ENCODE results near the gene CKAP2L.
"Not testable (repeated sequence)": the region's sequence is repeated elsewhere in the genome, so short reads cannot be mapped to it uniquely, and the experiment has no call there.

CKAP2L gene

DNA sequence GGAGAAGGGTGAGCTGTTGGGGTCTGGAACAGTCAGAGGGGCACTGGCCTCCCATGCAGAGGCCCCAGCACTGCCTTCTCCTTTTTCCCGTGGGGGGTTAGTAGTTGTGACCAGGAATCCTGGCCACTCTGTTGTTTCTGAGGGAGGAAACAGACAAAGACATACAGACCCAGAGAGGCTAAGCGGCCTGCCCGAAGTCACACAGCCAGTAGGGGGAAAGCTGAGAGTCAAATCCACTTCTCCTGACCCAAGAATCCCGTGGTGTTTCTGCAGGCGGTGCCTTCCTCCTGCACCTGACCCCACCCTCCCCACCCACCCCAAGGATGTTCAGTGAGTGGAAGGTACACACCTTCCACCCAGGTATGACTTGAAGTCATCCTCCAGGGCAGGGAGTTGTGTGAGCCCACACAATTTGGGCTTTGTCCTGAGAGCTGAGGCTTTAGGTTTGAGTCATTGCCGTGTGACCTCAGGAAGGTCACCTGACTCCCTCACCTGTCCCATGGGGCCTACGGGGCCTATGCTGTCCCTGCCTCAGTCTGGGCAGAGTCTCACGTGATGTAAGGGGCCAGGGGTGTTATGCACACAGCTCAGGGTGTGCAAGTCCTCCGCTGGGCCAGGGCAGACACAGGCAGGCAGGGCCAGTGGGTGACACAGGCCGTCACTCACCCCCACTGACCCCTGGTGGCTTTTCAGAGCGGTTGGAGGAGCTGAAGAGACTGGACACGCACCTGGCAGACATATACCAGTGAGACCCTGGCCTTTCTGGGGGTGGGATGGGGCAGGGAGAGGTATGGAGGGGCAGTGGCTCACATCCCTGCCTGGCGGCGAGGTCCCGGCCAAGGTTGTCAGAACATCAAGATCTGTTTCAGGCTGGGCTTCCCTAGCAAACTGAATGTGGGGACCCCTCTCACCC lies 38.6 kb downstream of the CKAP2L start:
- no peak for DNase-seq

DNA sequence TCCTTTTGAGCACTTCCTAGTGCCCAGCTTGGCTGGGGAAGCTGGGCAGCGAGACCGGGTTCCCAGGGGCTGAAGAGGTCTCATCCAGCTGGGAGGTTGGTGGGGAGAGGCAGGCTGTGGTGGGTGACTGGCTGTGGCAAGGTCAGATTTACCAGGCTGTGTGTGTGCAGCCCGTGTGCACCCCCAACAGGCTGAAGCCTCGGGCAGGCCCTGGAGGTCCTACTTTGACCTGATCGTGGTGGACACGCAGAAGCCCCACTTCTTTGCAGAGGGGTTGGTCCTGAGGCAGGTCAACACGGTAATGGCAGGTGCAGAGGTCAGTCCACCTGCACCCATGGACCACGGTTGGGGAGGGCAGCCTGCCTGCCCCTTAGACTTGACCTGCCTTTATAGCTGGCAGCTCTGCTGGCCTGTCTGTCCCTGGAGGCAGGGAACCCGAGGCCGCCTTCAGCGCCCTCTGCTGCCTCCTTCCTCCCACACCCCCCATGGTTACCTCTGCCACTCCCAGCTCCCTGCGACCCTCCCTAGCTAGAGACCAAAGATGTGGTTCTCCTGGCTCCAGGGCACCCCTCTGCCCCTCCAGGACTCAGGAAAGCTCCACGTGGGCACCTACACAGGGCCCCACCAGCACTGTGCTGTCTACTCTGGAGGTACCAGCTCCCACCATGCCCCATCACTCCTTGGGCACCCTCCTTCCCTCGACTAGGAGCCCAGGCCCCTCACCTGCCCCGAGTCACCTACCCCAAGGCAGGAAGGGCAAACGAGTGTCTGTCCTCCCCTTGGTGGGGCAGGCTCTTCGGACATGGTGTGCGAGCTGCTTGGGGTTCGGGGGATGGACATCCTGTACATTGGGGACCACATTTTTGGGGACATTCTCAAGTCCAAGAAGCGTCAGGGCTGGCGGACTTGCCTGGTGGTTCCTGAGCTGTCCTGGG lies 39.6 kb downstream of the CKAP2L start:
- no peak for DNase-seq

DNA sequence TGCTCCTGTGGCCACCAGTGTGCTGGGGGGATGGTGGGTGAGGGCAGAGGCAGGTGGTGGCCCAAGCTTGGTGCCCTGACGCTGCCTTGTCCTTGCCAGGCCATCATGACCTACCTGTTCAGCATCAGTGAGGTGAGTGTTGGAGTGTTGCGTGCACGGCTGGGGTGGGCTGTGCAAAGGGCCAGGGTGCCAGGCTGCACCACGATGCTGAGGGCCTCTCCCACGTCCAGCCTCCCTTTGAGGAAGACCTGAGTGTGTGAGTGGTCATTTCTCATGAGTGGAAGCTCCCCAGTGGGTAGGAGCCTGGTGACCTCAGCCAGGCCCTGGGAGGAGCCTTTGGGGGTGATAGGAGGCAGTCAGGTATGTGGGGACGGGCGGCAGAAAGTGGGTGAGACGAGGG lies 40.4 kb downstream of the CKAP2L start:
- no peak for DNase-seq

DNA sequence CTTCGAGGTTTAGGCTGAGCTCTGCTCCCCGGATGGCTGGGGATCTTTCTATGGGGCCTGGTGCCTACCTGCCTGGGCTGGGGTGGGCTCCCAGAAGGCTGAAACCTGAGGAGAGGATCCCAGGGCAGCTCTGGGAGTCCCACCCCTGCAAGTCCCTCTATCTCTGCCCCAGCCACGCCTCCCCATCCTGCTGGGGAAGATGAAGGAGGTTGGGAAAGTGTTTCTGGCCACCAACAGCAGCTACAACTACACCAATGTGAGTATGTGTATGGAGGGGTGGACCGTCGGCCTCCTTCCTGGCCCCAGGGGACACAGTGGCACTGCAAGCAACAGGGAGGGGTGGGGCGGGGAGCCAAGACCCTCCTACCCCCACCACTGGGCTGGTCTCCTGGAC lies 40.9 kb downstream of the CKAP2L start:
- DNase-seq, result no peak

DNA sequence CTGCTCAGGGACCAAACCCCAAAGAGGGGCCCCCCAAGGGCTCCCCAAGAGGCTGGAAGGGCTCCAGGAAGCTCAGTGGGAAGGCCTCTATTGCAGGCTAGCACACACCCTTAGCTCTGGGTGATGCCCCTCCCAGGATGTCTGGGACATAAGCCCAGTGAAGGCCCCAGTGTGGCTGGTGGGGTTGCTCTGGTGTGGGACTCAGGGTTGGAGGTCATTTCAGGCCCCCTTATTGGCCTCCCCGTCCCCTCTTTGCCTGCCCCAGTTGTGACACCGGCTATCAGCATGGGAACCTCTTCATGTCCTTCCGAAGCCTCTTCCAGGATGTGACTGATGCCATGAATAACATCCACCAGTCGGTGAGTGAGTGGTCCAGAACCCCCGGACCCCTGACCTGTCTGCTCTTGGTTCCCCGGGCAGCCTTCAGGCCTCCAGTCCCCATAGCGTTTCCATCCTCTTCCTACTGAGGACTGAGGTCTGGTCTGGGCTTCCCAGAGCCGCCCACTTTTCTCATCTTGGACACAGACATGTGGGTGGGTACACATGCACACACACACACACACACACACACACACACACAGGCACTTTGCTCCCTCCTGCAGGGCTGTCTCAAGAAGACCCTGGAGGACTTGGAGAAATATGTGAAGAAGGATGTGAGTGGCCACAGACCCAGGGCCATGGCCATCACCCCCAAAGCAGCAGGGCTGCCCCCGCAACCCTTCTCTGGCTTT lies 41.4 kb downstream of the CKAP2L start:
- no peak for DNase-seq

DNA sequence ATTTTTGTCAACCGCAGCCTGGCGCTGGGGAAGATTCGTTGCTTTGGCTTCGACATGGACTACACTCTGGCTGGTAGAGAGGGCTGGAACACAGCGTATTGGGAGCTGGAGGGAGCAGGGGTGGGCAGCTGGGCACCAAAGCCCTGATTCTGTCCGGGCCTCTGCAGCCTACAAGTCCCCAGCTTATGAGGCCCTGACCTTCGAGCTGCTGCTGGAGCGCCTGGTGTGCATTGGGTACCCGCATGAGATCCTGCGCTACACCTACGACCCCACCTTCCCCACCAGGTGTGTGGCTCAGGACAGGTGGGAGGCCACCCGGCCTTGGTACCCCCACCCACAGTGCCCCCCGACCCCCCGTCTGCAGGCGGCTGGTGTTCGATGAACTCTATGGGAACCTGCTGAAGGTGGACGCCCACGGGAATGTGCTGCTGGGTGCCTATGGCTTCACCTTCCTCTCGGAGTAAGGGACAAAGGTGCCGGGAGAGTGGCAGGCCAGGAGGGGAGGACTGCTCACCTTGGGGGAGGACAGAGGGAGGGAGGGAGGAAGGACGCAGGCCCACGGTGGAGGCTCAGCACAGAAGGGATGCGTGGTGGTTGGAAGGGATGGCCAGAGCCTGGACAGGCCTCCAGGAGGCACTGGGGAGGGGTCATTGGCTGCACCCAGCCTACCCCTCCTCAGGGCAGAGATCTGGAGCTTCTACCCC lies 42.4 kb downstream of the CKAP2L start:
- DNase-seq, result no peak

DNA sequence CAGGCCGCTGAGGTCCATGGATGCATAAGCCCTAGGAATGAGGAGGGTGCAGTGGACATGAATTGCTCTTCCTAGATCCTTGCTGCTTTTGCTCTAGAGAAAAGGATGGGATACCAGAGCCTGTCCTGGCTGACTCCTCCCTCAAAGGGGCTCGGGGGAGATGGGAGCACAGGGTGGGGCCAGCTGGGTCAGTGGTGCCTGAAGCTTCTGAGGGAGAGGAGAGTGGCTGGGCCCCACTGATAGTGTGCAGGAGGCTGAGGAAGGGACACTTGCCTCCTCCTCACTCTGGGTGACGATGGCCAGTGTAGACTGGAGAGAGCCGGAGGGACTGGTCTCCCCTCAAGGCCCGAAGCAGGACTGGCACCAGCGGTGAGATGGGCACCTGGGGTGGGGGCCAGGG lies 43.6 kb downstream of the CKAP2L start, which contains the start of gene NT5DC4:
NT5DC4 (plus strand) TSS at position 236 of the 400 bp plus-strand sequence; CDS start at position 296, 60 bp downstream.
- no peak for DNase-seq

DNA sequence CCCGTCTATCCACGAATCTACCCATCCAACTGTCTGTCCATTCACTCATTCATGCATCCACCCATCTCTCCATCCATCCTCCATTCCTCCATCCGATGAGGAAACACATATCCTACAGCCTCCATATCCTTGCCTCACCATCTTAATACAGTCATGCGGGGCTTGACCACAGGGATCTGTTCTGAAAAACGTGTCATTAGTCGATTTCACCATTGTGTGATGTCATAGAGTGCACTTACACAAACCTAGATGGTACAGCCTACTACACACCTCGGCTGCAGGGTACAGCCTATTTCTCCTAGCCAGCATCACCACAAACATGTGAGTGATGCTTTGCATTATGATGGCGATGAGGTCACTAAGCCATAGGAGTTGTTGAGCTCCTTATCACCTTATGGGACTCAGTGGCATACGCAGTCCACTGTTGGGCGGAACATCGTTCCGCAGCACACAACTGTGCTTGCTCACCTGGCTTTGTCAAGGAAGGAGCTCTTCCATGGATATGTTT lies 45.5 kb downstream of the CKAP2L start:
- no peak for DNase-seq

DNA sequence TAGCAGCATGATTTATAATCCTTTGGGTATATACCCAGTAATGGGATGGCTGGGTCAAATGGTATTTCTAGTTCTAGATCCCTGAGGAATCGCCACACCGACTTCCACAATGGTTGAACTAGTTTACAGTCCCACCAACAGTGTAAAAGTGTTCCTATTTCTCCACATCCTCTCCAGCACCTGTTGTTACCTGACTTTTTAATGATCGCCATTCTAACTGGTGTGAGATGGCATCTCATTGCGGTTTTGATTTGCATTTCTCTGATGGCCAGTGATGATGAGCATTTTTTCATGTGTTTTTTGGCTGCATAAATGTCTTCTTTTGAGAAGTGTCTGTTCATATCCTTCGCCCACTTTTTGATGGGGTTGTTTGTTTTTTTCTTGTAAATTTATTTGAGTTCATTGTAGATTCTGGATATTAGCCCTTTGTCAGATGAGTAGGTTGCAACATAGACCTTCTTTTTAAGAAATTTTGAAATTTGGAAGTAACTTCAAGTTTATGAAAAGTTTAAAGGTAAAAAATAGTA lies 47.5 kb downstream of the CKAP2L start:
- DNase-seq, result not testable (repeated sequence)

DNA sequence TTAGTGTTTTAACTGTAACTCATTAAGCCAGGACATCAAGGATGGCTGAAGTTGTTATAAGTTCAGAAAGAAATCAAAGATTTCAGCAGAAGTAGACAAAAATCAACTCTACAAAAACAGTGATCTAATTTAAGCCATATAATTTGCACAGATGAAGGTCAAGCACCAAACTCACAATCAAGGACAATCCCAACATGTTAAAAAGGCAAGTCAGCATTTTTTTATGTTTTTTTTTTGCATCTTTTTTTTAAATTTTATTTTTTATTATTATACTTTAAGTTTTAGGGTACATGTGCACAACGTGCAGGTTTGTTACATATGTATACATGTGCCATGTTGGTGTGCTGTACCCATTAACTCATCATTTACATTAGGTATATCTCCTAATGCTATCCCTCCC lies 48.3 kb downstream of the CKAP2L start:
- DNase-seq, result not testable (repeated sequence)

DNA sequence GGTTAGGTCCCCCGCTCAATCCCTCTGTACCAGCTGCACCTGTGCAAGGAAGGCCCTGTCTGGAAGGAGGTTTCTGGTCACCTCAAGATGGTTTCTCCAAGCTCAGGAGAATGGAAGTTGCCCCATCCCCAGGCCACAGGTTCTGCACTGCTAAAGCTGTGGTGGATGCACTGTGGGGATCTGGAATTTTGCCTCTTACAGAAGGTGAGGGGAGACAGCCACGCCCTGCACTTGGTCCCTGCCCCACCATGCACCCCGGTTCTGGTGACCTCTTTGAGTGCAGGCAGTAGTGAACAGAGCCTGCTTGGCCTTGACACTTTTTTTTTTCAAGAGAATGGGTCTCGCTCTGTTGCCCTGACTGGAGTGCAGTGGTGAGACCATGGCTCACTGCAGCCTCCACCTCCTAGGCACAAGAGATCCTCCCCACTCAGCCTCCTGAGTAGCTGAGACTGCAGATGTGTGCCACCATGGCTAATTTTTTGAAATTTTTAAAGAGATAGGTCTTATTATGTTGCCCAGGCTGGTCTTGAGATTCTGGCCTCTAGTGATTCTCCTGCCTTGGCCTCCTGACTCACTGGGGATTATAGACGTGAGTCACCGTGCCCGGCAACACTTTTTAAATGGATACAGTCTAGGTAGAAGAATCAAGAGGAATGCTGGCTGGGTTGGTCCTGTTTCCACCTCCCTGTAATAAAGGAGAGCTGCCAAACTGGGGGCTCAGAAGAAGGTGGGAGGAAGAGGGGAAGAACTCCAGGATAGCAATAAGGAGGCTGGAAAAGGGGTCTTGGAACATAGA lies 49.4 kb downstream of the CKAP2L start:
- DNase-seq, result no peak

DNA sequence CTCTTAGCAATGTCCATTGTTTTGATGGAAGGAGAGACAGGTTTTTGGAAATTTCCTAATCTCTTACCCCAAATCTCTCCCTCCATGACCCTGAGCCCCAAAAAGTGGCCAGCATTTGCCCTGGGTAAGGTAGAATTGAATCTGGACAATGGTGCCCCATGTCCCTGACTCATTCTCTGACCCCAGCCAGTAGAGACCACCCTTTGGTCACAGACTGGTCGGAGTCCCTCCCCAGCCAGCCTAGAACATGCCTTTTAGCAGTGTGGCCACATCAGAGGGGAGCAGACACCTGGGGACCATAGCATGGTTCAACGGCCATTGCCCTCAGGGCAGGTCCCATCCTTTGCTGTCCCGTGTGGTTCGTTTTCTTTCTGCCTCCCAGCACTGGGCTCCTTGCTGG lies 50.1 kb downstream of the CKAP2L start:
- DNase-seq, result no peak

DNA sequence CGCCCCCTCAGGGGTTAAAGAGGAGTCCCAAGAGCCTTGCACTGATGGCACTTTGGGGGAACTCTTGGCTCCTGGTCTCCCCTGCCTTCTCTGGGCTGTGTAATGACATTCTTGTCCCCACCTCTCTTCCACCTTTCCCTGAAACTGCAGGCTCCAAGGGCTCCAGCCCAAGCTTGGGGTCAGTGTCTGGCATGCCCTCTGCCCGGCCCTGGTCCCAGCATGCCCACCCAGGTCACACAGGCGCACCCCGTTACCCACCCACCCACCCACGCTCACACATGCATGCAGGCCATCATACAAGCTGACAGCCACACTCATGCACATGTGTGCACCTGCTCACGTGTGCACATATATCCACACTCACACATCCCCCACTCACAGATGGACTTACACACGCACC lies 50.5 kb downstream of the CKAP2L start:
- no peak for DNase-seq

DNA sequence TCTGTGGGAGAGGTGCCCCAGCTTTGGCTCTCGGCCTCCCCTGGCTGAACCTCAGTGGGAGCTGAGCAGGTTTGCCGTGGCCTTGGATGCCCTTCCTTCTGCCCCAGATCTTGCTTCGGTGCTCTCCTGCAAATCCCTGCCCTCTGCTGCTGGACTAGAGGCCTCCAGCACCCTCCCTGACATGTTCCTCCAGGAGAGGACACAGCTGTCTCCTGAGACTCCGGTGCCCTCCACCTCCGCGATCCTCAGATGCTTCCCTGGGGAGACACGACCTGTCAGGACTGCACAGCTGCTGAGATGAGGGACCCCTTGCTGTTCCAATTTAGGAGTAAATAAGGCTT lies 50.9 kb downstream of the CKAP2L start:
- no peak for DNase-seq

DNA sequence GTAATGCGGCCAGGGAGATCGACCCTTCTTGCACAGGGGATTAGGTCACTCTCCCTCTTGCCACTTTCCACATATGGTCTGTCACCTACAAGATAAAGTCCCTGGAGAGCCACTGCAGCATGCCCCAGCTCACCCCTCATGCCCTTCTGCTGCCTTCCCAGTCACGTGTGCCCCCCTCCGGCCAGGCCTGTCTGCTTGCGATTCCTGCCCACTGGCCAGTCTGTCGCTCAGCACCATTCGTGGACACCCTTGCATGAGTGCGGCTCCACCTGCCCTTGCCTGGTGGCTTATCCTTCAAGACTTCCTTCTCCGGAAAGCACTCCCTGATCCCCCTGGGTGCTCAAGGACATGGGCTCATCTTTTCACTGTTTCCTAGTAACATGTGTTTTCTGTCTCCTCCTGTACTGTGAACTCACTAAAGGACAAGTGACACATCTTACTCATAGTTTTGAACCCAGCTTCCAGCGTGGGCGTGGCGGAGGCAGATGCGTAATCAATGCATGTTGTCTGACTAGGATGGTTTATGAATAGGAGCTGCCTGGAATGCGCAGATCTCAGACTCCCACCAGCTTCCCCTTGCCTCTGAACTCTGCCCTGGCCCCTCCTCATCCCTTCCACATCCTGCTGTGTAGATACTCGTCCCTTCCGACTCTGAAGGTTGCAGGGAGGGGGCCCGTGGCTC lies 51.4 kb downstream of the CKAP2L start:
- peak; percentile 26 for DNase-seq

DNA sequence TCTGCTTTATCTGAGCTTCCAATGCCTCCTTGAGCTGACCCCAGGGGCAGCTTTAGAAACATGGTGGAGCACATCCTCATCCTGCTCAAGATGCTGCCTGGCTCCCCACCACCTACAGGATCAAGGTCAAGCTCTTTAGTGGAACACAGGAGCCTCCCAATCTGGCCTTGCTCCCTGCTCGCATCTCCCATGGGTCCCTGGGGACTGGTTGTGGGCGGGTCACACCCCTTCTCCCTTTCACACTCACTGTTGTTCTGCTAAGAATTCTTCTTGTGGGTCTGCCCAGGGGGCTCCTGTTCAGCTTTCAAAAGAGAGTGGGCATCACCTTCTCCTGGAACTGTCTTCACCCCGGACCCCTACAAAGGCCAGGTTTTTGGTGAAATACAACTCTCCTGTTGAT lies 51.9 kb downstream of the CKAP2L start:
- no peak for DNase-seq

DNA sequence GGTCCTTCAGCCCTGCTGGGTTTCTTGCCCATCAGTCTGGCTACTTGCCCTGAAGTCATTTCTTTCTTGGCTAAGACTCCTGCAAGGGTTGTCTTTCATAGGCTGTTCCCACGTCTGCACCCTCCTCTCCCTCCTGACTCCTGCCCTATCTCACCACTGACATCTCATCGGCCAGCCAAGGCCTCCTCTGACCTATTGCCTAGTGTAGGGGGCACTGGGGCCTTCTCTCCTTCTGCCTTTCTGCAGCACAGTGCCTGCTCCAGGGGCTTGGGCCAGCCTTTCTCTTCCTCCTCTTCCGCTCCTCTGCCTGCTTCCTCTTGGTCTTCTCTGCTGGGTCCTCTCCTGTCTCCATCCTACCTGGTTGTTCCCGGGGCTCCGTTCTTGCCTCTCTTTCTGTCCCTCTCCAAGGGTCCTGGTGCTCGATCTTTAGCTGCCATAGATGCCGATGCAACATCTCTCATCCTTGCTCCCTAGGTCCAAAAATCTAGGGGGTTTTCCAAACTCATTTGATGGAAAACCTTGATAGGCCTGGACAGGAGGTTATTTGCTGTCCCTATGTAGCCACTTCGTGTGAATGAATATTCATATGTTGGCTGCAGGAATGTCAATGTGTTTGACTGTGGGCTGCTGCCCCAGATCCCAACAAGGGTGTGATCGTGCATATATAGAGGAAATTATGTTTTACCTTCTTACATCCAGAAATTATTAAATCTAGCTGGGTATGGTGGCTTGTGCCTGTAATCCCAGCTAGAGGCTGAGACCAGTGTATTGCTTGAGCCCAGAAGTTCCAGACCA lies 53.3 kb downstream of the CKAP2L start:
- no peak for DNase-seq

DNA sequence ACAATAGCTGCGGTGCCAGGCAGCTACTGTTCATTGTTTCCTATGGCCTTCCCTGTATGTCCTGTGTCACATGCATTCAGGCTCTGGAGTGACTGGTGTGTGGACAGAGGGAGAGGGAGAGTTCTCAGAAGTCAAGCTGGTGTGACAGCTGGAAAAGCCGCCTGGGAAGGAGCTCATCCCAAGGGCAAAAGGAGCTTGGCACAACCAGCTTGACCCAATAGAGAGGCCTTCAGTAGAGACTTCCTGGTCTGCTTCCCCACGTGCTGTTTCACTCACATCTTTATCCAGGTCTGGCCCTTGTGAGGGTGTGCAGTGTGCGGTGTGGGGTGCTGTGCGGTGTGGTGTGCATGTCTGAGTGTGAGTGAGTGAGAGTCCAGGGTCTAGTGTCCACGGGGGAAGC lies 54.7 kb downstream of the CKAP2L start:
- no peak for DNase-seq

DNA sequence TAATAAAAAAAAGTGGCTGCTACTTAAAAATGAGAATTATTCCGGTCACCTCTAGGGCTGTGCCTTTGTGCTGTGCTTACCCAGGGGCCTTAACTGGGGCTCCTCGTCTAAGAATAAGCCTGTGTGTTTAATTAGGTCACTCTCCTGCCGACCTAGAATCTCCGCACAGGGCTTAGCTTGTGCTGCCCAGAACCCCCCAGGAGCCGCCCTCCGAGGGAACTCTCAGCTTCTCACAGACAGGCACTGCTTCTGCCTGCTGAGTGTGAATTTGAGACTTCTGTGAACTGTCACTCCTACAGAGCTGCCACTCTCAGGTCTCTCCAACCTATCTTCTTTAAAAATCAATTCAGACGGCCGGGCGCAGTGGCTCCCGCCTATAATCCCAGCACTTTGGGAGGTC lies 55.4 kb downstream of the CKAP2L start:
- DNase-seq, result no peak

DNA sequence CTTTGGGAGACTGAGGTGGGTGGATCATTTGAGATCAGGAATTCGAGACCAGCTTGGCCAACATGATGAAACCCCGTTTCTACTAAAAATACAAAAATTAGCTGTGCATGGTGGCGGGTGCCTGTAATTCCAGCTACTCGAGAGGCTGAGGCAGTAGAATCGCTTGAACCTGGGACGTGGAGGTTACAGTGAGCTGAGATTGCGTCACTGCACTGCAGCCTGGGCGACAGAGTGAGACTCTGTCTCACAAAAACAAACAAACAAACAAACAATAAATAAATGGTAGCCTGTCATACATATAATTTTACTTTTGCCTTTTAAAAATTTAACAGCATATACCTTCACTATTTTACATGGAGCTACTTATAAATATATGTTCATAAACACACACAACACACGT lies 57.5 kb downstream of the CKAP2L start:
- not testable (repeated sequence) for DNase-seq

All from stimulated activated CD4-positive, alpha-beta T cell treated with anti-CD3 and anti-CD28 coated beads, Interleukin-12 subunit alpha, Interleukin-12 subunit beta, amount 100 ng/mL, for 4 hours (primary cell).